HEK293 (cell line): Measurements from ENCODE around the gene TUBD1.
A peak's percentile ranks its signal among the peaks of the same experiment; 100 is the strongest.
"Not testable (repeated sequence)": the region's sequence is repeated elsewhere in the genome, so short reads cannot be mapped to it uniquely, and the experiment has no call there.

Experiments
- CTCF ChIA-PET: fragments of 350-600 bp; formaldehyde crosslinking; extraction: SDS; loops from one replicate; lab custom pipeline; 2021; ENCODE audit warnings: antibody characterized with exemption; lab: Yijun Ruan, JAX
- POLR2A ChIA-PET: fragments of 300-600 bp; formaldehyde crosslinking; extraction: SDS; loops from one replicate; lab custom pipeline; 2020; ENCODE audit warnings: antibody characterized with exemption, inconsistent platforms; lab: Yijun Ruan, JAX
- H3K27ac ChIP-seq: fragments of 200-500 bp; sonication (Bioruptor generic); 2 replicates; pipeline ENCODE4 v1.5.1; 2014; ENCODE audit warnings: low read depth, low read length, control low read depth, inconsistent platforms; ENCODE audit errors: extremely low read depth
- H3K36me3 ChIP-seq, 2 experiments: fragments of 200-500 bp in 1 of 2; sonication (Bioruptor generic) in 1 of 2; 1 replicate in 1 of 2; 2 replicates in 1 of 2; pipeline ENCODE4 v1.5.1; 2014 to 2017; ENCODE audit warnings: inconsistent platforms in 2 of 2, low read length in 2 of 2; ENCODE audit not compliant: control insufficient read depth in 2 of 2, insufficient read depth in 1 of 2
- H3K4me1 ChIP-seq: fragments of 200-500 bp; sonication (Bioruptor generic); 2 replicates; pipeline ENCODE4 v1.5.1; 2014; ENCODE audit warnings: mild to moderate bottlenecking, low read length, inconsistent platforms; ENCODE audit not compliant: control insufficient read depth, insufficient read depth
- H3K4me3 ChIP-seq: 2 replicates; pipeline ENCODE4 v1.5.1; 2011; ENCODE audit warnings: low read depth, mild to moderate bottlenecking, control low read depth, low read length, moderate library complexity
- H3K9me3 ChIP-seq: fragments of 200-500 bp; sonication (Bioruptor generic); 2 replicates; pipeline ENCODE4 v1.5.1; 2014; ENCODE audit warnings: low read depth, low read length, inconsistent platforms; ENCODE audit not compliant: control insufficient read depth, insufficient read depth
- EGR2 ChIP-seq: fragments of 450-650 bp; formaldehyde crosslinking; IDR thresholded peaks from 2 replicates; pipeline ENCODE4 v1.5.1; 2016; ENCODE audit warnings: low read depth, missing biosample characterization, missing genetic modification characterization
- SCRT2 ChIP-seq: fragments of 450-650 bp; formaldehyde crosslinking; IDR thresholded peaks from 2 replicates; pipeline ENCODE4 v1.5.1; 2016; ENCODE audit warnings: missing biosample characterization, missing genetic modification characterization
- ZNF398 ChIP-seq: fragments of 450-650 bp; formaldehyde crosslinking; IDR thresholded peaks from 2 replicates; pipeline ENCODE4 v1.5.1; 2017; ENCODE audit warnings: missing biosample characterization, missing genetic modification characterization

TUBD1 gene

GRCh38 chr17:59940697-59941096, 48.0 kb upstream of the TUBD1 start:
- peaks cover 65 to 88% of the 10 kb centered on the region in 2 experiments for H3K36me3 ChIP-seq
- not testable (repeated sequence) for H3K27ac ChIP-seq
- TF ChIP-seq SCRT2 (tag by site-specific recombination): peak; percentile 73
- TF ChIP-seq, all 188 proteins: peak for 1; not testable (repeated sequence) for 187
- H3K4me3 ChIP-seq, H3K9me3 ChIP-seq, H3K4me1 ChIP-seq: not testable (repeated sequence)
- ChIA-PET POLR2A (interaction anchor here (1.4 kb wide), 1 partner anchor 24 kb away, joined by 6 read pairs; the partner anchor contains the start of gene RNFT1), CTCF (interaction anchor here (0.6 to 1.4 kb wide), 2 partner anchors 27 to 499 kb away, joined by 3 to 5 read pairs; no protein-coding TSS in a partner anchor)

- H3K36me3 ChIP-seq: peaks cover 56 to 89% of the 10 kb centered on the region in 2 experiments
- H3K4me3 ChIP-seq, H3K27ac ChIP-seq, POLR2A ChIA-PET, H3K4me1 ChIP-seq, H3K9me3 ChIP-seq: not testable (repeated sequence)
- CTCF ChIA-PET: interaction anchor here (0.6 to 1.5 kb wide), 2 partner anchors 19 to 186 kb away, joined by 5 read pairs; no protein-coding TSS in a partner anchor
These were observed 40.6 kb upstream of the TUBD1 start for GRCh38 chr17:59933317-59933716.

- H3K4me3 ChIP-seq: not testable (repeated sequence)
- peak; percentile 40; the same call in 1 of the 2 replicates for TF ChIP-seq EGR2 (tag by site-specific recombination)
- TF ChIP-seq, all 188 proteins: peak for 1; not testable (repeated sequence) for 187
- H3K4me1 ChIP-seq, POLR2A ChIA-PET, H3K9me3 ChIP-seq, H3K27ac ChIP-seq: not testable (repeated sequence)
- CTCF ChIA-PET: interaction anchor here (0.6 kb wide), 1 partner anchor 17 kb away, joined by 4 read pairs; no protein-coding TSS in a partner anchor
- peaks cover 60 to 87% of the 10 kb centered on the region in 2 experiments for H3K36me3 ChIP-seq
These were observed 38.0 kb upstream of the TUBD1 start for GRCh38 chr17:59930768-59931167.

GRCh38 chr17:59930121-59930520, 37.4 kb upstream of the TUBD1 start:
- H3K36me3 ChIP-seq: peaks cover 60 to 89% of the 10 kb centered on the region in 2 experiments
- H3K9me3 ChIP-seq, CTCF ChIA-PET, H3K4me1 ChIP-seq, H3K27ac ChIP-seq, H3K4me3 ChIP-seq, POLR2A ChIA-PET: not testable (repeated sequence)

GRCh38 chr17:59920637-59921036, 27.9 kb upstream of the TUBD1 start:
- peaks cover 75% of the 10 kb centered on the region in 2 experiments for H3K36me3 ChIP-seq
- H3K4me1 ChIP-seq, H3K4me3 ChIP-seq, H3K27ac ChIP-seq, H3K9me3 ChIP-seq: not testable (repeated sequence)
- CTCF ChIA-PET: interaction anchor here (4.2 kb wide), 1 partner anchor 167 kb away, joined by 12 read pairs; no protein-coding TSS in a partner anchor
- POLR2A ChIA-PET: interaction anchor here (0.6 kb wide), 1 partner anchor 12 kb away, joined by 6 read pairs; no protein-coding TSS in a partner anchor

GRCh38 chr17:59916446-59916845, 23.7 kb upstream of the TUBD1 start:
- H3K36me3 ChIP-seq: peaks cover 78 to 80% of the 10 kb centered on the region in 2 experiments
- H3K4me3 ChIP-seq: no peak overlapping the region
- H3K9me3 ChIP-seq: no peaks in the 10 kb centered on the region
- H3K4me1 ChIP-seq: peaks cover 8% of the 10 kb centered on the region; the same call in 1 of the 2 replicates
- H3K27ac ChIP-seq: no peak overlapping the region
- POLR2A ChIA-PET: interaction anchor here (0.5 kb wide), 1 partner anchor 79 kb away, joined by 4 read pairs; no protein-coding TSS in a partner anchor
- no peak for TF ChIP-seq ZNF398 (tag by site-specific recombination)
- CTCF ChIA-PET: no interaction called here
